Activated naive CD4-positive, alpha-beta T cell treated with anti-CD3 and anti-CD28 coated beads, Interleukin-2, amount 50 U/mL, for 16 hours (primary cell): ENCODE measurements around the gene GADL1.
A peak's percentile ranks its signal among the peaks of the same experiment; 100 is the strongest.

Experiments
- DNase-seq: peaks from one replicate; pipeline ENCODE4 v3.0.0-alpha.2; 2020

Gene GADL1

GRCh38 chr3:30752970-30753369 is 141.5 kb downstream of the GADL1 start:
- no peak for DNase-seq

- no peak for DNase-seq
These were observed 142.0 kb downstream of the GADL1 start for GRCh38 chr3:30752491-30752890.

- peak; percentile 73 for DNase-seq
These were observed 142.7 kb downstream of the GADL1 start for GRCh38 chr3:30751610-30752299.

- no peak for DNase-seq
These were observed 143.5 kb downstream of the GADL1 start for GRCh38 chr3:30750967-30751366.

GRCh38 chr3:30749230-30749629 is 145.2 kb downstream of the GADL1 start:
- no peak for DNase-seq

GRCh38 chr3:30747771-30748281 is 146.6 kb downstream of the GADL1 start:
- no peak for DNase-seq

GRCh38 chr3:30743641-30744317 is 150.7 kb downstream of the GADL1 start:
- no peak for DNase-seq

GRCh38 chr3:30742796-30743619 is 151.5 kb downstream of the GADL1 start:
- DNase-seq, result no peak

- no peak for DNase-seq
These were observed 152.6 kb downstream of the GADL1 start for GRCh38 chr3:30741889-30742288.

GRCh38 chr3:30738605-30739004 is 155.9 kb downstream of the GADL1 start:
- DNase-seq, result no peak

- DNase-seq, result no peak
These were observed 156.5 kb downstream of the GADL1 start for GRCh38 chr3:30737743-30738499.

GRCh38 chr3:30733696-30734095 is 160.8 kb downstream of the GADL1 start:
- no peak for DNase-seq

- no peak for DNase-seq
These were observed 161.3 kb downstream of the GADL1 start for GRCh38 chr3:30733209-30733608.

- no peak for DNase-seq
These were observed 163.5 kb downstream of the GADL1 start for GRCh38 chr3:30730967-30731366.

GRCh38 chr3:30729936-30730335 is 164.5 kb downstream of the GADL1 start:
- DNase-seq, result no peak

- no peak for DNase-seq
These were observed 164.9 kb downstream of the GADL1 start for GRCh38 chr3:30729512-30729911.

- DNase-seq, result no peak
These were observed 166.3 kb downstream of the GADL1 start for GRCh38 chr3:30728143-30728542.

- DNase-seq, result no peak
These were observed 169.6 kb downstream of the GADL1 start for GRCh38 chr3:30724863-30725262.

- no peak for DNase-seq
These were observed 171.2 kb downstream of the GADL1 start for GRCh38 chr3:30723211-30723610.

- no peak for DNase-seq
These were observed 173.2 kb downstream of the GADL1 start for GRCh38 chr3:30721314-30721634.

GRCh38 chr3:30720586-30721313 is 173.7 kb downstream of the GADL1 start:
- no peak for DNase-seq

- no peak for DNase-seq
These were observed 174.9 kb downstream of the GADL1 start for GRCh38 chr3:30719536-30719935.
